ENCODE results near the gene WSCD2. TPM values are rescaled to one million over a fixed set of nuclear protein-coding genes. Genes with fewer than 3 reads are reported as not detected.

WSCD2 gene
- total RNA-seq, 1 donor from 2014 or later = 1.4 TPM

GRCh38 chr12:108254517-108255251 is 125.6 kb downstream of the WSCD2 start:
- no peak for DNase-seq
- Mint-ChIP-seq H3K4me3 (ENCODE audit: unreplicated experiment) (peak overlapping the region; percentile 22), H3K9me3 (ENCODE audit: unreplicated experiment) (no peaks in the 10 kb centered on the region), H3K27me3 (ENCODE audit: unreplicated experiment) (peaks cover 8% of the 10 kb centered on the region), H3K27ac (ENCODE audit: unreplicated experiment) (peak overlapping the region; percentile 50), H3K36me3 (ENCODE audit: unreplicated experiment) (peaks cover 6% of the 10 kb centered on the region), H3K4me1 (ENCODE audit: low read depth, unreplicated experiment) (peaks cover 24% of the 10 kb centered on the region)
- TF ChIP-seq CTCF (IDR thresholded peaks at IDR 0.05; ENCODE audit: partially characterized antibody, unreplicated experiment) = no peak

- Mint-ChIP-seq H3K27me3 (ENCODE audit: unreplicated experiment) (peaks cover 8% of the 10 kb centered on the region), H3K27ac (ENCODE audit: unreplicated experiment) (peak overlapping the region; percentile 20), H3K4me3 (ENCODE audit: unreplicated experiment) (no peak overlapping the region), H3K9me3 (ENCODE audit: unreplicated experiment) (no peaks in the 10 kb centered on the region), H3K4me1 (ENCODE audit: low read depth, unreplicated experiment) (peaks cover 24% of the 10 kb centered on the region), H3K36me3 (ENCODE audit: unreplicated experiment) (peaks cover 11% of the 10 kb centered on the region)
- no peak for DNase-seq
- TF ChIP-seq CTCF (IDR thresholded peaks at IDR 0.05; ENCODE audit: partially characterized antibody, unreplicated experiment) = no peak
Measured at GRCh38 chr12:108255252-108255602, 126.1 kb downstream of the WSCD2 start.

- DNase-seq = no peak
- no peak overlapping the region for H3K4me3 Mint-ChIP-seq (ENCODE audit: unreplicated experiment)
- peaks cover 23% of the 10 kb centered on the region for H3K4me1 Mint-ChIP-seq (ENCODE audit: low read depth, unreplicated experiment)
- peaks cover 6% of the 10 kb centered on the region for H3K9me3 Mint-ChIP-seq (ENCODE audit: unreplicated experiment)
- no peak for TF ChIP-seq CTCF (IDR thresholded peaks at IDR 0.05; ENCODE audit: partially characterized antibody, unreplicated experiment)
- peaks cover 3% of the 10 kb centered on the region for H3K27me3 Mint-ChIP-seq (ENCODE audit: unreplicated experiment)
- H3K27ac Mint-ChIP-seq (ENCODE audit: unreplicated experiment) = no peak overlapping the region
- peaks cover 29% of the 10 kb centered on the region for H3K36me3 Mint-ChIP-seq (ENCODE audit: unreplicated experiment)
Measured at GRCh38 chr12:108257004-108257403, 127.9 kb downstream of the WSCD2 start.

GRCh38 chr12:108257610-108258106 is 128.6 kb downstream of the WSCD2 start:
- Mint-ChIP-seq H3K27ac (ENCODE audit: unreplicated experiment) (no peak overlapping the region), H3K4me1 (ENCODE audit: low read depth, unreplicated experiment) (peaks cover 19% of the 10 kb centered on the region), H3K36me3 (ENCODE audit: unreplicated experiment) (peaks cover 33% of the 10 kb centered on the region), H3K9me3 (ENCODE audit: unreplicated experiment) (peaks cover 6% of the 10 kb centered on the region), H3K27me3 (ENCODE audit: unreplicated experiment) (peaks cover 2% of the 10 kb centered on the region), H3K4me3 (ENCODE audit: unreplicated experiment) (no peak overlapping the region)
- no peak for TF ChIP-seq CTCF (IDR thresholded peaks at IDR 0.05; ENCODE audit: partially characterized antibody, unreplicated experiment)
- no peak for DNase-seq

GRCh38 chr12:108260039-108260438 is 131.0 kb downstream of the WSCD2 start:
- no peak for DNase-seq
- H3K27ac Mint-ChIP-seq (ENCODE audit: unreplicated experiment) = no peak overlapping the region
- no peak overlapping the region for H3K4me3 Mint-ChIP-seq (ENCODE audit: unreplicated experiment)
- no peaks in the 10 kb centered on the region for H3K27me3 Mint-ChIP-seq (ENCODE audit: unreplicated experiment)
- H3K9me3 Mint-ChIP-seq (ENCODE audit: unreplicated experiment) = peaks cover 9% of the 10 kb centered on the region
- TF ChIP-seq CTCF (IDR thresholded peaks at IDR 0.05; ENCODE audit: partially characterized antibody, unreplicated experiment) = no peak
- H3K4me1 Mint-ChIP-seq (ENCODE audit: low read depth, unreplicated experiment) = peaks cover 6% of the 10 kb centered on the region
- peaks cover 40% of the 10 kb centered on the region for H3K36me3 Mint-ChIP-seq (ENCODE audit: unreplicated experiment)
